ENCODE results near the gene FHIT.

FHIT gene

GRCh38 chr3:60366486-60366885 lies 884.8 kb downstream of the FHIT start:
- DNase-seq: no peak

- no peak for DNase-seq
Measured at GRCh38 chr3:60365360-60365759, 885.9 kb downstream of the FHIT start.

GRCh38 chr3:60364475-60364874 lies 886.8 kb downstream of the FHIT start:
- DNase-seq: no peak

GRCh38 chr3:60363817-60364216 lies 887.4 kb downstream of the FHIT start:
- no peak for DNase-seq

GRCh38 chr3:60355825-60356224 lies 895.4 kb downstream of the FHIT start:
- no peak for DNase-seq

- no peak for DNase-seq
Measured at GRCh38 chr3:60351481-60351880, 899.8 kb downstream of the FHIT start.

GRCh38 chr3:60344340-60344739 lies 906.9 kb downstream of the FHIT start:
- no peak for DNase-seq

GRCh38 chr3:60343831-60344230 lies 907.4 kb downstream of the FHIT start:
- DNase-seq: no peak

GRCh38 chr3:60339304-60339703 lies 911.9 kb downstream of the FHIT start:
- no peak for DNase-seq

GRCh38 chr3:60337421-60337820 lies 913.8 kb downstream of the FHIT start:
- no peak for DNase-seq

- no peak for DNase-seq
Measured at GRCh38 chr3:60336061-60336460, 915.2 kb downstream of the FHIT start.

- DNase-seq: no peak
Measured at GRCh38 chr3:60333710-60334109, 917.5 kb downstream of the FHIT start.

GRCh38 chr3:60330107-60330506 lies 921.1 kb downstream of the FHIT start:
- DNase-seq: no peak

- no peak for DNase-seq
Measured at GRCh38 chr3:60325610-60326170, 925.6 kb downstream of the FHIT start.

- DNase-seq: no peak
Measured at GRCh38 chr3:60323651-60324050, 927.6 kb downstream of the FHIT start.

GRCh38 chr3:60323180-60323579 lies 928.1 kb downstream of the FHIT start:
- no peak for DNase-seq

- no peak for DNase-seq
Measured at GRCh38 chr3:60322298-60322856, 928.9 kb downstream of the FHIT start.

- DNase-seq: no peak
Measured at GRCh38 chr3:60319179-60319858, 931.9 kb downstream of the FHIT start.

GRCh38 chr3:60316121-60316797 lies 935.0 kb downstream of the FHIT start:
- DNase-seq: no peak

- DNase-seq: no peak
Measured at GRCh38 chr3:60313951-60314461, 937.2 kb downstream of the FHIT start.

- DNase-seq: no peak
Measured at GRCh38 chr3:60313231-60313798, 937.9 kb downstream of the FHIT start.

- DNase-seq: no peak
Measured at GRCh38 chr3:60309539-60310268, 941.5 kb downstream of the FHIT start.

GRCh38 chr3:60308808-60309207 lies 942.4 kb downstream of the FHIT start:
- DNase-seq: no peak

Measured in stimulated activated CD4-positive, alpha-beta T cell treated with anti-CD3 and anti-CD28 coated beads, Interleukin-2, amount 100 ng/mL, for 48 hours (primary cell).